SJCRH30 (cell line): ENCODE data around the gene CCL20. TPM values are rescaled to one million over a fixed set of nuclear protein-coding genes. Genes with fewer than 3 reads are reported as not detected.
A peak's percentile ranks its signal among the peaks of the same experiment; 100 is the strongest.
"Not testable (repeated sequence)": the region's sequence is repeated elsewhere in the genome, so short reads cannot be mapped to it uniquely, and the experiment has no call there.

Experiments
- DNase-seq, 2 experiments: peaks; one replicate each; pipeline ENCODE4 v3.0.0-alpha.2; 2015 to 2020
- H3K27ac ChIP-seq: fragments of 250-450 bp; sonication (Bioruptor Pico); 2 replicates; pipeline ENCODE4 v1.5.1; 2020; ENCODE audit warnings: mild to moderate bottlenecking, moderate library complexity
- H3K27me3 ChIP-seq: fragments of 250-450 bp; sonication (Bioruptor Pico); 2 replicates; pipeline ENCODE4 v1.5.1; 2020; ENCODE audit warnings: mild to moderate bottlenecking, moderate library complexity
- H3K36me3 ChIP-seq: fragments of 250-450 bp; sonication (Bioruptor Pico); 2 replicates; pipeline ENCODE4 v1.5.1; 2020; ENCODE audit warnings: mild to moderate bottlenecking, moderate library complexity
- H3K4me1 ChIP-seq: fragments of 250-450 bp; sonication (Bioruptor Pico); 2 replicates; pipeline ENCODE4 v1.5.1; 2020; ENCODE audit warnings: mild to moderate bottlenecking, moderate library complexity
- H3K4me3 ChIP-seq: fragments of 250-450 bp; sonication (Bioruptor Pico); 2 replicates; pipeline ENCODE4 v1.5.1; 2020; ENCODE audit warnings: mild to moderate bottlenecking, moderate library complexity
- H3K9me3 ChIP-seq: fragments of 250-450 bp; sonication (Bioruptor Pico); replicated peaks from 2 replicates; pipeline ENCODE4 v1.5.1; 2020; ENCODE audit warnings: mild to moderate bottlenecking, moderate library complexity
- total RNA-seq: library from RNA; depleted of rRNA; stranded (reverse); fragments of >200 nt; shearing (Covaris generic); gene quantifications from 2 replicates; pipeline ENCODE4 v1.2.3, GENCODE V29; 2014

CCL20 gene
- total RNA-seq, 1 experiment from 2014 or later, result 4.2 TPM

GRCh38 chr2:227788561-227789018 lies 25.1 kb upstream of the CCL20 start:
- Histone ChIP-seq H3K4me1 (peaks cover 7% of the 10 kb centered on the region), H3K27ac (no peak overlapping the region), H3K4me3 (no peak overlapping the region), H3K9me3 (no peaks in the 10 kb centered on the region; the same call in 1 of the 2 replicates), H3K27me3 (peaks cover 11% of the 10 kb centered on the region), H3K36me3 (no peaks in the 10 kb centered on the region)
- no peak for DNase-seq

GRCh38 chr2:227789803-227790202 lies 23.8 kb upstream of the CCL20 start:
- no peak for DNase-seq
- no peak overlapping the region for H3K27ac ChIP-seq
- H3K9me3 ChIP-seq, result no peaks in the 10 kb centered on the region; the same call in 1 of the 2 replicates
- peaks cover 7% of the 10 kb centered on the region for H3K4me1 ChIP-seq
- peaks cover 11% of the 10 kb centered on the region for H3K27me3 ChIP-seq
- no peak overlapping the region for H3K4me3 ChIP-seq
- H3K36me3 ChIP-seq, result no peaks in the 10 kb centered on the region

- H3K9me3 ChIP-seq, result no peaks in the 10 kb centered on the region
- no peak overlapping the region for H3K4me3 ChIP-seq
- no peaks in the 10 kb centered on the region for H3K36me3 ChIP-seq
- H3K27me3 ChIP-seq, result no peaks in the 10 kb centered on the region
- DNase-seq, result no peak
- H3K4me1 ChIP-seq, result peaks cover 7% of the 10 kb centered on the region
- no peak overlapping the region for H3K27ac ChIP-seq
Measured at GRCh38 chr2:227793148-227793712, 20.4 kb upstream of the CCL20 start.

- Histone ChIP-seq H3K4me3 (no peak overlapping the region), H3K36me3 (no peaks in the 10 kb centered on the region; the same call in 1 of the 2 replicates), H3K9me3 (no peaks in the 10 kb centered on the region), H3K4me1 (no peaks in the 10 kb centered on the region), H3K27me3 (no peaks in the 10 kb centered on the region), H3K27ac (no peak overlapping the region)
- no peak for DNase-seq
Measured at GRCh38 chr2:227796045-227796711, 17.5 kb upstream of the CCL20 start.

- not testable (repeated sequence) for H3K27me3 ChIP-seq, H3K9me3 ChIP-seq, H3K27ac ChIP-seq, H3K36me3 ChIP-seq, H3K4me1 ChIP-seq, H3K4me3 ChIP-seq, DNase-seq
Measured at GRCh38 chr2:227796768-227797167, 16.9 kb upstream of the CCL20 start.

- H3K9me3 ChIP-seq, result peaks cover under 1% of the 10 kb centered on the region
- no peak for DNase-seq
- H3K27me3 ChIP-seq, result no peaks in the 10 kb centered on the region
- H3K4me1 ChIP-seq, result no peaks in the 10 kb centered on the region
- no peak overlapping the region for H3K4me3 ChIP-seq
- H3K36me3 ChIP-seq, result no peaks in the 10 kb centered on the region; the same call in 1 of the 2 replicates
- H3K27ac ChIP-seq, result no peak overlapping the region
Measured at GRCh38 chr2:227799202-227799601, 14.4 kb upstream of the CCL20 start.

GRCh38 chr2:227802882-227803281 lies 10.8 kb upstream of the CCL20 start:
- no peak for DNase-seq
- H3K27me3 ChIP-seq, result no peaks in the 10 kb centered on the region
- peaks cover 13% of the 10 kb centered on the region for H3K4me1 ChIP-seq
- H3K9me3 ChIP-seq, result peaks cover 6% of the 10 kb centered on the region
- H3K27ac ChIP-seq, result no peak overlapping the region
- H3K36me3 ChIP-seq, result no peaks in the 10 kb centered on the region; the same call in 1 of the 2 replicates
- no peak overlapping the region for H3K4me3 ChIP-seq

GRCh38 chr2:227804975-227805374 lies 8.7 kb upstream of the CCL20 start:
- DNase-seq, result peak; percentile 82 to 92
- peak overlapping the region; percentile 83 for H3K27ac ChIP-seq
- peaks cover 13% of the 10 kb centered on the region for H3K4me1 ChIP-seq
- H3K27me3 ChIP-seq, result no peaks in the 10 kb centered on the region
- H3K9me3 ChIP-seq, result peaks cover 6% of the 10 kb centered on the region
- H3K36me3 ChIP-seq, result no peaks in the 10 kb centered on the region; the same call in none of the 2 replicates
- peak overlapping the region; percentile 55 for H3K4me3 ChIP-seq

- Histone ChIP-seq H3K9me3 (peaks cover 6% of the 10 kb centered on the region), H3K36me3 (no peaks in the 10 kb centered on the region; the same call in 1 of the 2 replicates), H3K4me1 (peaks cover 13% of the 10 kb centered on the region), H3K27me3 (no peaks in the 10 kb centered on the region), H3K4me3 (peak overlapping the region; percentile 55), H3K27ac (peak overlapping the region; percentile 83)
- DNase-seq, result peak; percentile 32 to 67
Measured at GRCh38 chr2:227805578-227805977, 8.1 kb upstream of the CCL20 start.

GRCh38 chr2:227808936-227809335 lies 4.7 kb upstream of the CCL20 start:
- no peak for DNase-seq
- no peaks in the 10 kb centered on the region for H3K27me3 ChIP-seq
- no peak overlapping the region for H3K4me3 ChIP-seq
- H3K4me1 ChIP-seq, result peaks cover 13% of the 10 kb centered on the region
- H3K27ac ChIP-seq, result no peak overlapping the region
- no peaks in the 10 kb centered on the region; the same call in 1 of the 2 replicates for H3K36me3 ChIP-seq
- peaks cover 6% of the 10 kb centered on the region for H3K9me3 ChIP-seq

GRCh38 chr2:227812001-227812400 lies 1.6 kb upstream of the CCL20 start:
- Histone ChIP-seq H3K36me3 (no peaks in the 10 kb centered on the region; the same call in none of the 2 replicates), H3K27ac (no peak overlapping the region), H3K4me3 (no peak overlapping the region), H3K27me3 (no peaks in the 10 kb centered on the region), H3K4me1 (no peaks in the 10 kb centered on the region), H3K9me3 (no peaks in the 10 kb centered on the region)
- DNase-seq, result no peak

- Histone ChIP-seq H3K27me3 (no peaks in the 10 kb centered on the region), H3K27ac (no peak overlapping the region), H3K36me3 (no peaks in the 10 kb centered on the region; the same call in none of the 2 replicates), H3K9me3 (no peaks in the 10 kb centered on the region), H3K4me3 (no peak overlapping the region), H3K4me1 (peaks cover 7% of the 10 kb centered on the region)
- DNase-seq, result no peak
Measured at GRCh38 chr2:227813229-227813561, 447 bp upstream of the CCL20 start.

- peaks cover 12% of the 10 kb centered on the region for H3K4me1 ChIP-seq
- no peak overlapping the region for H3K27ac ChIP-seq
- no peaks in the 10 kb centered on the region for H3K9me3 ChIP-seq
- H3K36me3 ChIP-seq, result no peaks in the 10 kb centered on the region; the same call in none of the 2 replicates
- DNase-seq, result no peak
- H3K27me3 ChIP-seq, result no peaks in the 10 kb centered on the region
- H3K4me3 ChIP-seq, result no peak overlapping the region
Measured at GRCh38 chr2:227815066-227815465, 1.4 kb downstream of the CCL20 start.

GRCh38 chr2:227816507-227817294 lies 3.1 kb downstream of the CCL20 start:
- H3K9me3 ChIP-seq, result no peaks in the 10 kb centered on the region
- no peak for DNase-seq
- H3K27me3 ChIP-seq, result no peaks in the 10 kb centered on the region
- H3K4me3 ChIP-seq, result no peak overlapping the region
- H3K4me1 ChIP-seq, result peaks cover 12% of the 10 kb centered on the region
- H3K27ac ChIP-seq, result no peak overlapping the region
- H3K36me3 ChIP-seq, result no peaks in the 10 kb centered on the region; the same call in none of the 2 replicates

GRCh38 chr2:227817336-227817735 lies 3.7 kb downstream of the CCL20 start:
- Histone ChIP-seq H3K4me3 (no peak overlapping the region), H3K27me3 (no peaks in the 10 kb centered on the region), H3K36me3 (no peaks in the 10 kb centered on the region; the same call in none of the 2 replicates), H3K27ac (no peak overlapping the region), H3K4me1 (peaks cover 12% of the 10 kb centered on the region), H3K9me3 (no peaks in the 10 kb centered on the region)
- DNase-seq, result no peak
